ENCODE results near the gene MIAT. TPM values are rescaled to one million over a fixed set of nuclear protein-coding genes. Genes with fewer than 3 reads are reported as not detected.

MIAT gene
- total RNA-seq, 3 donors from 2014 or later: 0.80 to 2.3 (median 1.9) TPM

DNA sequence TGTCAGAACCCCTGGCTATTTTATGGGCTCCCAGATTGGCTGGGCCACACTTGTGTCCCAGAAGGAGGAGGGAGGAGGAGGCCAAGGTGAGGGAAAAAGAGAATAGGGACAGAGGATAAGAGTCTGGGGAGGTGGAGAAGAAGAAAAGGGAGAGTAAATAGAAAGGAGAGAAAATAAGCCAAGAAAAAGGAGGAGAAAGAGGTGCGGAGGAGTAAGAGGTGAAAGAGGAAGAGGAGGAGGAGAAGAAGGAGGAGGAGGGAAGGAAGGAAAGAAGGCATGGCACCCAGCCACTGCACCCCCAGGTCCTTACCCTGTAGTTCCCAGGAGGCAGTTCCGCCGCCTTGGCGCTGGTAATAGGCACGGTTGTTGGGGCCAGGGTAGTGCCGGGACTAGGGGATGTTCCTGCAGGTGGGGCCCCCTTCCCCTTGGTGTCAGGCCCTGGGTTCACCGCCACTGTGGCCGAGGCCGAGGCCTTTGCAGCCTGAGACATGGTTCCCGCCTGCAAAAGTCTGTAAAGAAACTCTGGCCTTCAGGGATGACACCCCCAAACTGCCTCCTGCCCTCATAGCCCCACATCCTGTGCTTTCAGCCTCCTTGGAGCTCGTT lies 41.5 kb upstream of the MIAT start:
- no peaks in the 10 kb centered on the region for H3K4me1 ChIP-seq
- peaks cover 0 to 11% of the 10 kb centered on the region in 2 donors for H3K27me3 ChIP-seq
- H3K27ac ChIP-seq: no peak overlapping the region
- H3K4me3 ChIP-seq: no peak overlapping the region
- intact Hi-C loops (cut with DNase I; ENCODE audit: low total_unique reads): no loop called here
- DNase-seq (ENCODE audit: low spot score in 2 of 2): no peak
- no peak for TF ChIP-seq CTCF (IDR thresholded peaks at IDR 0.05)
- TF ChIP-seq POLR2A (IDR thresholded peaks at IDR 0.05): no peak
- TF ChIP-seq POLR2AphosphoS5 (IDR thresholded peaks at IDR 0.05): no peak
- no peaks in the 10 kb centered on the region for H3K36me3 ChIP-seq
- H3K9me3 ChIP-seq: no peaks in the 10 kb centered on the region

GRCh38 chr22:26616650-26617049 lies 40.7 kb upstream of the MIAT start:
- H3K9me3 ChIP-seq: no peaks in the 10 kb centered on the region
- no peak overlapping the region for H3K4me3 ChIP-seq
- H3K27ac ChIP-seq: no peak overlapping the region
- TF ChIP-seq CTCF (IDR thresholded peaks at IDR 0.05): no peak
- TF ChIP-seq POLR2A (IDR thresholded peaks at IDR 0.05): no peak
- no peak for TF ChIP-seq POLR2AphosphoS5 (IDR thresholded peaks at IDR 0.05)
- H3K36me3 ChIP-seq: no peaks in the 10 kb centered on the region
- intact Hi-C loops (cut with DNase I; ENCODE audit: low total_unique reads): no loop called here
- no peaks in the 10 kb centered on the region for H3K4me1 ChIP-seq
- no peak for DNase-seq (ENCODE audit: low spot score in 2 of 2)
- peaks cover 0 to 11% of the 10 kb centered on the region in 2 donors for H3K27me3 ChIP-seq

DNA sequence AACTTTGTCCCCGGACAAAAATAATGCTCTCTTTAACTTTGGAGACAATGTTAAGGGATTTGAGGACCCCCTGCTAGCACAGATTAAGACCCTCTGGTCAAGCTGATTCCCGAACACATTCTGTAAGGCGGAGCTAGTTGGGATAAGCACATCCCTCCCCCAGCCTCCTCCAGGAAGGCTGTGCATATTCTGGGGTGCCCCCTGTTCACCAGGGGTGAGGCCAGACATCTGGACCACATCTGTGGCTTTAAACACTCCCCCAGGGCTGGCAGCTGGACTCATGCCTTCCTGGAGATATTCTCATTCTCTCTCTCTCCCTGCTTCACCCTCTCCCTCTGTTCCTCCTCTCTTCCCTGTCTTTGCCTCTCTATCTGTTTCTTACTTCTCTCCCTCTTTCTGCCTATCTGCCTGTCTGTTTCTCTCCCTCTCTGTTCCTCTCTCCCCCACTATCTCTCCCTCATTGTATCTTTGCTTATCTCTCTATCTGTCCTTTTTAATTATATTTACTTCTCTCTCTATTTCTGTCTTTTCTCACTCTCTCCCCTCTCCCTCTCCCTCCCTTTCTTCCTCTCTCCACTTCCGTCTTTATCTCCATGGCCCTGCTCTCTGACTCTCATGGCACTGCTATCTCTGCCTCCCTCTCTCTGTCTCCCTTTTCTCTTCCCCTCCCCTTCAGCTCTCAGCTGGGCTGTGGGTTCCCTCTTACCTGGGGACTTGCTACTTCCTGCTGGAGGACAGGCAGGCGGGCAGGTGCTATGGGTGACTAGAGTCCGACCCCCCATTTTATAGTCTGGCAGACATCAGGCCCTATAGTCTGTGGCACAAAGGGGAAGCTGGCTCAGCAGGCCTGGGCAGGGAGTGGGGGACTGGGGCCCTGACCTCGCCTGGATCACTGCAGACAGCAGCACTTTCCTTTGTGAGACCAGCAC lies 39.9 kb upstream of the MIAT start, which contains the start of gene CRYBB1:
Gene CRYBB1, minus strand, starts transcription at position 757 of the 929 bp plus-strand sequence. CDS start 1,708 bp downstream, outside the sequence.
- Histone ChIP-seq H3K4me1 (no peaks in the 10 kb centered on the region), H3K36me3 (no peaks in the 10 kb centered on the region), H3K27ac (no peak within 1 kb of the TSS), H3K27me3 (peaks cover 0 to 10% of the 10 kb centered on the region in 2 donors), H3K9me3 (no peaks in the 10 kb centered on the region), H3K4me3 (no peak within 1 kb of the TSS)
- intact Hi-C loops (cut with DNase I; ENCODE audit: low total_unique reads): loop anchor here (2.0 kb wide), 1 partner anchor 169 kb away; no protein-coding TSS in a partner anchor
- TF ChIP-seq POLR2AphosphoS5 (IDR thresholded peaks at IDR 0.05) (no peak), POLR2A (IDR thresholded peaks at IDR 0.05) (no peak), CTCF (IDR thresholded peaks at IDR 0.05) (no peak)
- DNase-seq (ENCODE audit: low spot score in 2 of 2): no peak

- H3K4me1 ChIP-seq: no peaks in the 10 kb centered on the region
- peaks cover 0 to 5% of the 10 kb centered on the region in 2 donors for H3K27me3 ChIP-seq
- intact Hi-C loops (cut with DNase I; ENCODE audit: low total_unique reads): loop anchor here (2.0 kb wide), 1 partner anchor 170 kb away; no protein-coding TSS in a partner anchor
- no peak overlapping the region for H3K4me3 ChIP-seq
- no peaks in the 10 kb centered on the region for H3K9me3 ChIP-seq
- no peak for DNase-seq (ENCODE audit: low spot score in 2 of 2)
- H3K27ac ChIP-seq: no peak overlapping the region
- H3K36me3 ChIP-seq: no peaks in the 10 kb centered on the region
- TF ChIP-seq POLR2A (IDR thresholded peaks at IDR 0.05): no peak
- TF ChIP-seq CTCF (IDR thresholded peaks at IDR 0.05): no peak
- TF ChIP-seq POLR2AphosphoS5 (IDR thresholded peaks at IDR 0.05): no peak
Observed at GRCh38 chr22:26618455-26618854, 38.9 kb upstream of the MIAT start.

- Histone ChIP-seq H3K27ac (no peak overlapping the region), H3K9me3 (no peaks in the 10 kb centered on the region), H3K4me1 (no peaks in the 10 kb centered on the region), H3K36me3 (no peaks in the 10 kb centered on the region), H3K4me3 (no peak overlapping the region), H3K27me3 (peaks cover 0 to 3% of the 10 kb centered on the region in 2 donors)
- intact Hi-C loops (cut with DNase I; ENCODE audit: low total_unique reads): loop anchor here (2.0 kb wide), 1 partner anchor 171 kb away; no protein-coding TSS in a partner anchor
- no peak for DNase-seq (ENCODE audit: low spot score in 2 of 2)
- TF ChIP-seq POLR2A (IDR thresholded peaks at IDR 0.05) (no peak), POLR2AphosphoS5 (IDR thresholded peaks at IDR 0.05) (no peak), CTCF (IDR thresholded peaks at IDR 0.05) (no peak)
Observed at GRCh38 chr22:26619510-26619909, 37.9 kb upstream of the MIAT start.
